Hepatocyte (in vitro differentiated cells): ENCODE results near the gene TPM4. TPM values are rescaled to one million over a fixed set of nuclear protein-coding genes. Genes with fewer than 3 reads are reported as not detected.

Experiments used
- DNase-seq: peaks from one replicate; pipeline ENCODE4 v3.0.0-alpha.2; 2016; ENCODE audit warnings: low spot score
- H2AFZ ChIP-seq: fragments of 200-600 bp; sonication (generic); 2 replicates; pipeline ENCODE4 v1.6.0; 2016; ENCODE audit warnings: antibody characterized with exemption, mild to moderate bottlenecking
- H3K27ac ChIP-seq: fragments of 200-600 bp; sonication (generic); 2 replicates; pipeline ENCODE4 v1.5.1; 2016; ENCODE audit warnings: mild to moderate bottlenecking
- H3K27me3 ChIP-seq: fragments of 200-600 bp; sonication (generic); 2 replicates; pipeline ENCODE4 v1.6.1; 2016
- H3K36me3 ChIP-seq: fragments of 200-600 bp; sonication (generic); replicated peaks from 2 replicates; pipeline ENCODE4 v1.5.1; 2016; ENCODE audit warnings: low read depth; ENCODE audit not compliant: insufficient read depth
- H3K4me1 ChIP-seq: fragments of 200-600 bp; sonication (generic); 2 replicates; pipeline ENCODE4 v1.5.1; 2016; ENCODE audit warnings: mild to moderate bottlenecking, moderate library complexity; ENCODE audit not compliant: insufficient read depth
- H3K4me2 ChIP-seq: fragments of 200-600 bp; sonication (generic); 2 replicates; pipeline ENCODE4 v1.6.0; 2016
- H3K4me3 ChIP-seq: fragments of 200-600 bp; sonication (generic); 2 replicates; pipeline ENCODE4 v1.5.1; 2016; ENCODE audit warnings: mild to moderate bottlenecking
- H3K79me2 ChIP-seq: fragments of 200-600 bp; sonication (generic); 2 replicates; pipeline ENCODE4 v1.6.0; 2017; ENCODE audit warnings: mild to moderate bottlenecking
- H3K9me2 ChIP-seq: fragments of 200-600 bp; sonication (generic); replicated peaks from 2 replicates; pipeline ENCODE4 v1.6.0; 2017; ENCODE audit warnings: mild to moderate bottlenecking; ENCODE audit not compliant: insufficient read depth
- H3K9me3 ChIP-seq: fragments of 200-600 bp; sonication (generic); 2 replicates; pipeline ENCODE4 v1.5.1; 2016; ENCODE audit warnings: low read depth, mild to moderate bottlenecking
- H4K20me1 ChIP-seq: fragments of 200-600 bp; sonication (generic); 2 replicates; pipeline ENCODE4 v1.6.0; 2016; ENCODE audit warnings: mild to moderate bottlenecking; ENCODE audit not compliant: insufficient read depth, poor library complexity, severe bottlenecking
- CTCF ChIP-seq: fragments of 200-600 bp; sonication (generic); IDR thresholded peaks from 2 replicates; pipeline ENCODE4 v1.5.1; 2016; ENCODE audit warnings: antibody characterized with exemption, mild to moderate bottlenecking; ENCODE audit not compliant: poor library complexity
- EZH2 ChIP-seq: fragments of 200-600 bp; sonication (generic); IDR thresholded peaks from 2 replicates; pipeline ENCODE4 v1.6.1; 2016; ENCODE audit warnings: antibody characterized with exemption, mild to moderate bottlenecking, borderline replicate concordance
- EZH2phosphoT487 ChIP-seq: fragments of 200-600 bp; sonication (generic); IDR thresholded peaks from one replicate; pipeline ENCODE4 v1.6.1; 2018; ENCODE audit warnings: antibody characterized with exemption, mild to moderate bottlenecking, low read depth, moderate library complexity; ENCODE audit not compliant: unreplicated experiment, severe bottlenecking
- WGBS: methylation state at CpG from one replicate; pipeline ENCODE4 v1.1.6; 2016; ENCODE audit warnings: low lambda C conversion rate; ENCODE audit errors: missing lambda C conversion rate; 5-methylcytosine and 5-hydroxymethylcytosine counted together
- polyA plus RNA-seq: library from polyadenylated mRNA; unstranded; fragments of >200 nt; fragmentation: Nextera tagmentation; extraction: Ambion mirVana; gene quantifications from 2 replicates; pipeline ENCODE4 v1.2.1, GENCODE V29; 2016
- total RNA-seq: library from RNA; depleted of rRNA; stranded (reverse); fragments of >200 nt; gene quantifications from 2 replicates; pipeline ENCODE4 v1.2.3, GENCODE V29; 2014

Gene TPM4
- total and polyA plus RNA-seq, 2 experiments from 2014 or later: 337 to 417 TPM

- no peak for DNase-seq
Observed at GRCh38 chr19:16074488-16075365, 1.6 kb upstream of the TPM4 start.

GRCh38 chr19:16075430-16076153 is 703 bp upstream of the TPM4 start:
- Histone ChIP-seq H3K9me2 (no peaks in the 10 kb centered on the region), H3K27ac (peak overlapping the region; percentile 97), H3K4me3 (peak overlapping the region; percentile 71), H3K36me3 (no peaks in the 10 kb centered on the region), H3K9me3 (no peaks in the 10 kb centered on the region), H4K20me1 (peaks cover 16% of the 10 kb centered on the region), H3K4me2 (peak overlapping the region; percentile 76), H3K79me2 (peaks cover 45% of the 10 kb centered on the region), H3K27me3 (no peaks in the 10 kb centered on the region), H2AFZ (peak overlapping the region; percentile 43), H3K4me1 (peaks cover 20% of the 10 kb centered on the region)
- WGBS: 32% methylated on average over 20 of the region's 21 CpGs
- no peak for DNase-seq
- TF ChIP-seq EZH2phosphoT487: no peak

More at GRCh38 chr19:16074488-16075365, 1.6 kb upstream of the TPM4 start:
- TF ChIP-seq CTCF: no peak
- TF ChIP-seq EZH2: no peak
- TF ChIP-seq EZH2phosphoT487: no peak
- H3K36me3 ChIP-seq: no peaks in the 10 kb centered on the region
- H4K20me1 ChIP-seq: peaks cover 8% of the 10 kb centered on the region
- no peaks in the 10 kb centered on the region for H3K9me2 ChIP-seq
- H3K4me1 ChIP-seq: peaks cover 16% of the 10 kb centered on the region
- 98% methylated on average over 10 of the region's 10 CpGs for WGBS
- peak overlapping the region; percentile 97 for H3K27ac ChIP-seq
- H3K79me2 ChIP-seq: peaks cover 37% of the 10 kb centered on the region
- no peak overlapping the region for H3K4me3 ChIP-seq
- no peaks in the 10 kb centered on the region for H3K27me3 ChIP-seq
- no peak overlapping the region for H3K4me2 ChIP-seq
- H2AFZ ChIP-seq: no peak overlapping the region
- no peaks in the 10 kb centered on the region for H3K9me3 ChIP-seq

- H3K4me1 ChIP-seq: peaks cover 20% of the 10 kb centered on the region
Observed at GRCh38 chr19:16076958-16077611, 790 bp downstream of the TPM4 start.

More at GRCh38 chr19:16076958-16077611, 790 bp downstream of the TPM4 start:
- Histone ChIP-seq H3K27ac (peak overlapping the region; percentile 97), H4K20me1 (peaks cover 30% of the 10 kb centered on the region), H3K4me3 (peak overlapping the region; percentile 95), H3K36me3 (no peaks in the 10 kb centered on the region), H3K4me2 (peak overlapping the region; percentile 76), H3K9me3 (no peaks in the 10 kb centered on the region), H2AFZ (peak overlapping the region; percentile 25), H3K79me2 (peaks cover 60% of the 10 kb centered on the region), H3K9me2 (no peaks in the 10 kb centered on the region), H3K27me3 (no peaks in the 10 kb centered on the region)
- WGBS: 2% methylated on average over 15 of the region's 56 CpGs
- DNase-seq: peak; percentile 57
- TF ChIP-seq EZH2: no peak
- no peak for TF ChIP-seq EZH2phosphoT487
- no peak for TF ChIP-seq CTCF
